GM23338 (cell line): ENCODE results near the gene COL15A1. TPM values are rescaled to one million over a fixed set of nuclear protein-coding genes. Genes with fewer than 3 reads are reported as not detected.

Experiments
- ATAC-seq: fragments of 200-7000 bp; cut with Tn5 transposase; 3 replicates; pipeline ENCODE4 v1.9.1; 2020
- DNase-seq: peaks from one replicate; pipeline ENCODE4 v3.0.0-alpha.2; 2015; ENCODE audit warnings: low spot score
- H2AFZ ChIP-seq: fragments of 200-600 bp; sonication (generic); 2 replicates; pipeline ENCODE4 v1.8.0; 2016; ENCODE audit warnings: antibody characterized with exemption, mild to moderate bottlenecking, moderate library complexity
- H3F3A ChIP-seq: fragments of 200-600 bp; sonication (generic); replicated peaks from 2 replicates; pipeline ENCODE4 v1.8.0; 2017; ENCODE audit warnings: antibody characterized with exemption, mixed run types, low read depth
- H3K27ac ChIP-seq: fragments of 200-600 bp; sonication (generic); 2 replicates; pipeline ENCODE4 v1.6.1; 2016; ENCODE audit warnings: low read depth
- H3K27me3 ChIP-seq: fragments of 200-600 bp; sonication (generic); 2 replicates; pipeline ENCODE4 v1.8.0; 2016; ENCODE audit warnings: mild to moderate bottlenecking, mixed run types, moderate library complexity; ENCODE audit not compliant: insufficient read depth
- H3K36me3 ChIP-seq: fragments of 200-600 bp; sonication (generic); 2 replicates; pipeline ENCODE4 v1.8.0; 2016; ENCODE audit warnings: mild to moderate bottlenecking; ENCODE audit not compliant: insufficient read depth
- H3K4me1 ChIP-seq: fragments of 200-600 bp; sonication (generic); 2 replicates; pipeline ENCODE4 v1.8.0; 2016; ENCODE audit warnings: mild to moderate bottlenecking, moderate library complexity; ENCODE audit not compliant: insufficient read depth
- H3K4me2 ChIP-seq: fragments of 200-600 bp; sonication (generic); 2 replicates; pipeline ENCODE4 v1.7.1; 2017; ENCODE audit warnings: mixed run types
- H3K4me3 ChIP-seq: fragments of 200-600 bp; sonication (generic); 2 replicates; pipeline ENCODE4 v1.6.1; 2016; ENCODE audit warnings: mixed run types
- H3K79me2 ChIP-seq: fragments of 200-600 bp; sonication (generic); replicated peaks from 2 replicates; pipeline ENCODE4 v1.8.0; 2017; ENCODE audit warnings: mild to moderate bottlenecking; ENCODE audit not compliant: insufficient read depth
- H3K9me2 ChIP-seq: fragments of 200-600 bp; sonication (generic); 2 replicates; pipeline ENCODE4 v1.8.0; 2017; ENCODE audit not compliant: insufficient read depth
- H4K20me1 ChIP-seq: fragments of 200-600 bp; sonication (generic); replicated peaks from 2 replicates; pipeline ENCODE4 v1.8.0; 2017; ENCODE audit warnings: mild to moderate bottlenecking; ENCODE audit not compliant: insufficient read depth
- H3K27ac Mint-ChIP-seq: 2 replicates; pipeline ENCODE4 v1.8.0; 2020; ENCODE audit warnings: inconsistent platforms, mild to moderate bottlenecking, moderate library complexity, mixed read lengths
- H3K27me3 Mint-ChIP-seq: 3 replicates; pipeline ENCODE4 v1.8.0; 2022; ENCODE audit warnings: low read depth, mild to moderate bottlenecking, moderate library complexity, mixed read lengths, inconsistent platforms; ENCODE audit not compliant: insufficient read depth, poor library complexity
- H3K36me3 Mint-ChIP-seq: 3 replicates; pipeline ENCODE4 v1.8.0; 2021; ENCODE audit warnings: low read depth, mild to moderate bottlenecking, inconsistent platforms, moderate library complexity, mixed read lengths
- H3K4me1 Mint-ChIP-seq: 3 replicates; pipeline ENCODE4 v1.8.0; 2020; ENCODE audit warnings: mild to moderate bottlenecking, inconsistent platforms, mixed read lengths
- H3K4me3 Mint-ChIP-seq: 3 replicates; pipeline ENCODE4 v1.8.0; 2021; ENCODE audit warnings: moderate library complexity, mild to moderate bottlenecking, inconsistent platforms, mixed read lengths
- H3K9me3 Mint-ChIP-seq: 3 replicates; pipeline ENCODE4 v1.8.0; 2020; ENCODE audit warnings: moderate library complexity, mild to moderate bottlenecking, inconsistent platforms, mixed read lengths
- CREB1 ChIP-seq: fragments of 250-450 bp; sonication (Bioruptor Pico); IDR thresholded peaks from 2 replicates; pipeline ENCODE4 v1.5.0; 2020; ENCODE audit warnings: low read depth, mild to moderate bottlenecking, moderate library complexity
- EZH2 ChIP-seq: fragments of 200-600 bp; sonication (generic); IDR thresholded peaks from one replicate; pipeline ENCODE4 v1.8.0; 2017; ENCODE audit warnings: antibody characterized with exemption, mild to moderate bottlenecking, low read depth; ENCODE audit not compliant: unreplicated experiment
- EZH2phosphoT487 ChIP-seq: fragments of 200-600 bp; sonication (generic); IDR thresholded peaks from one replicate; pipeline ENCODE4 v1.8.1; 2018; ENCODE audit warnings: antibody characterized with exemption; ENCODE audit not compliant: unreplicated experiment
- JUNB ChIP-seq: IDR thresholded peaks from one replicate; pipeline ENCODE4 v1.6.1; 2016; ENCODE audit warnings: antibody characterized with exemption; ENCODE audit not compliant: unreplicated experiment
- POLR2AphosphoS5 ChIP-seq: IDR thresholded peaks from 2 replicates; pipeline ENCODE4 v1.6.1; 2016; ENCODE audit warnings: antibody characterized with exemption, low read depth
- STAT1 ChIP-seq: IDR thresholded peaks from one replicate; pipeline ENCODE4 v1.6.1; 2016; ENCODE audit warnings: antibody characterized with exemption; ENCODE audit not compliant: unreplicated experiment
- polyA plus RNA-seq: library from polyadenylated mRNA; unstranded; fragments of >200 nt; fragmentation: Nextera tagmentation; extraction: Ambion mirVana; gene quantifications from 2 replicates; pipeline ENCODE4 v1.2.1, GENCODE V29; 2016
- total RNA-seq: library from RNA; depleted of rRNA; stranded (reverse); fragments of >200 nt; shearing (Covaris generic); gene quantifications from 2 replicates; pipeline ENCODE4 v1.2.3, GENCODE V29; 2014
- TF ChIP-seq, protein P1 (sequence below): fragments of 250-450 bp; sonication (Bioruptor Pico); IDR thresholded peaks from 2 replicates; pipeline ENCODE4 v1.5.0; 2020; ENCODE audit warnings: mild to moderate bottlenecking, moderate library complexity
- TF ChIP-seq, protein P2 (sequence below), 2 experiments: fragments of 200-600 bp in 1 of 2; sonication (generic) in 1 of 2; conservative IDR thresholded peaks; 2 replicates each; pipeline versions ENCODE4 v1.5.1 to v1.6.1; 2016 to 2017; ENCODE audit warnings: antibody characterized with exemption in 2 of 2, low read depth in 2 of 2, mild to moderate bottlenecking in 2 of 2, moderate library complexity in 1 of 2

COL15A1 gene
- total and polyA plus RNA-seq, 2 experiments from 2014 or later: 0.17 to 0.18 TPM

DNA sequence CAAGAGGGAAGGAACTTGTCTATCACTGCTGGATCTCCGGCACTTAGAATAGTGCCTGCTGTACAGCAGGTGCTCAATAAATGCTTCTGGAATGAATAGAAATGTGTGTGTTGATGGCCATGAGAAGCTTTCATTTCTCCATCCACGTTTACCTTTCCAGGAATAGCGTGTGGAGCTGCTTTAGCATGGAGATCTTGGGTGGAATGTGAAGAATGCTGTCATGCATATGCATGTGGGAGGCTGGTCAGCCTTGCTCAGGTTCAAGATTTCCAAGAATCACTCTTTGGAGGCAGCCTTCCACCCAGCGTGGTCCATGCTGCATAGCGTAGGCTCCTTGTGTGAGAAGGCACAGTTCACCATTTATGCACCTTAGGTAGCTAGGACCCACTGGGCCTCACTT is 19.2 kb downstream of the COL15A1 start:
- H3K36me3 Mint-ChIP-seq: no peaks in the 10 kb centered on the region
- Histone ChIP-seq H3K9me2 (peaks cover 12% of the 10 kb centered on the region), H3K4me1 (peaks cover 10% of the 10 kb centered on the region), H3K79me2 (no peaks in the 10 kb centered on the region), H3K27ac (no peak overlapping the region), H3K27me3 (no peaks in the 10 kb centered on the region), H4K20me1 (no peaks in the 10 kb centered on the region), H3F3A (no peaks in the 10 kb centered on the region), H3K36me3 (no peaks in the 10 kb centered on the region), H2AFZ (no peak overlapping the region), H3K4me2 (0 out of 2 replicates have a peak overlapping the region, but pooled peaks have one; percentile 30), H3K4me3 (no peak overlapping the region)
- ATAC-seq: peak; percentile 90
- no peak overlapping the region for H3K4me3 Mint-ChIP-seq
- no peak for TF ChIP-seq POLR2AphosphoS5
- TF ChIP-seq, protein P1, sequence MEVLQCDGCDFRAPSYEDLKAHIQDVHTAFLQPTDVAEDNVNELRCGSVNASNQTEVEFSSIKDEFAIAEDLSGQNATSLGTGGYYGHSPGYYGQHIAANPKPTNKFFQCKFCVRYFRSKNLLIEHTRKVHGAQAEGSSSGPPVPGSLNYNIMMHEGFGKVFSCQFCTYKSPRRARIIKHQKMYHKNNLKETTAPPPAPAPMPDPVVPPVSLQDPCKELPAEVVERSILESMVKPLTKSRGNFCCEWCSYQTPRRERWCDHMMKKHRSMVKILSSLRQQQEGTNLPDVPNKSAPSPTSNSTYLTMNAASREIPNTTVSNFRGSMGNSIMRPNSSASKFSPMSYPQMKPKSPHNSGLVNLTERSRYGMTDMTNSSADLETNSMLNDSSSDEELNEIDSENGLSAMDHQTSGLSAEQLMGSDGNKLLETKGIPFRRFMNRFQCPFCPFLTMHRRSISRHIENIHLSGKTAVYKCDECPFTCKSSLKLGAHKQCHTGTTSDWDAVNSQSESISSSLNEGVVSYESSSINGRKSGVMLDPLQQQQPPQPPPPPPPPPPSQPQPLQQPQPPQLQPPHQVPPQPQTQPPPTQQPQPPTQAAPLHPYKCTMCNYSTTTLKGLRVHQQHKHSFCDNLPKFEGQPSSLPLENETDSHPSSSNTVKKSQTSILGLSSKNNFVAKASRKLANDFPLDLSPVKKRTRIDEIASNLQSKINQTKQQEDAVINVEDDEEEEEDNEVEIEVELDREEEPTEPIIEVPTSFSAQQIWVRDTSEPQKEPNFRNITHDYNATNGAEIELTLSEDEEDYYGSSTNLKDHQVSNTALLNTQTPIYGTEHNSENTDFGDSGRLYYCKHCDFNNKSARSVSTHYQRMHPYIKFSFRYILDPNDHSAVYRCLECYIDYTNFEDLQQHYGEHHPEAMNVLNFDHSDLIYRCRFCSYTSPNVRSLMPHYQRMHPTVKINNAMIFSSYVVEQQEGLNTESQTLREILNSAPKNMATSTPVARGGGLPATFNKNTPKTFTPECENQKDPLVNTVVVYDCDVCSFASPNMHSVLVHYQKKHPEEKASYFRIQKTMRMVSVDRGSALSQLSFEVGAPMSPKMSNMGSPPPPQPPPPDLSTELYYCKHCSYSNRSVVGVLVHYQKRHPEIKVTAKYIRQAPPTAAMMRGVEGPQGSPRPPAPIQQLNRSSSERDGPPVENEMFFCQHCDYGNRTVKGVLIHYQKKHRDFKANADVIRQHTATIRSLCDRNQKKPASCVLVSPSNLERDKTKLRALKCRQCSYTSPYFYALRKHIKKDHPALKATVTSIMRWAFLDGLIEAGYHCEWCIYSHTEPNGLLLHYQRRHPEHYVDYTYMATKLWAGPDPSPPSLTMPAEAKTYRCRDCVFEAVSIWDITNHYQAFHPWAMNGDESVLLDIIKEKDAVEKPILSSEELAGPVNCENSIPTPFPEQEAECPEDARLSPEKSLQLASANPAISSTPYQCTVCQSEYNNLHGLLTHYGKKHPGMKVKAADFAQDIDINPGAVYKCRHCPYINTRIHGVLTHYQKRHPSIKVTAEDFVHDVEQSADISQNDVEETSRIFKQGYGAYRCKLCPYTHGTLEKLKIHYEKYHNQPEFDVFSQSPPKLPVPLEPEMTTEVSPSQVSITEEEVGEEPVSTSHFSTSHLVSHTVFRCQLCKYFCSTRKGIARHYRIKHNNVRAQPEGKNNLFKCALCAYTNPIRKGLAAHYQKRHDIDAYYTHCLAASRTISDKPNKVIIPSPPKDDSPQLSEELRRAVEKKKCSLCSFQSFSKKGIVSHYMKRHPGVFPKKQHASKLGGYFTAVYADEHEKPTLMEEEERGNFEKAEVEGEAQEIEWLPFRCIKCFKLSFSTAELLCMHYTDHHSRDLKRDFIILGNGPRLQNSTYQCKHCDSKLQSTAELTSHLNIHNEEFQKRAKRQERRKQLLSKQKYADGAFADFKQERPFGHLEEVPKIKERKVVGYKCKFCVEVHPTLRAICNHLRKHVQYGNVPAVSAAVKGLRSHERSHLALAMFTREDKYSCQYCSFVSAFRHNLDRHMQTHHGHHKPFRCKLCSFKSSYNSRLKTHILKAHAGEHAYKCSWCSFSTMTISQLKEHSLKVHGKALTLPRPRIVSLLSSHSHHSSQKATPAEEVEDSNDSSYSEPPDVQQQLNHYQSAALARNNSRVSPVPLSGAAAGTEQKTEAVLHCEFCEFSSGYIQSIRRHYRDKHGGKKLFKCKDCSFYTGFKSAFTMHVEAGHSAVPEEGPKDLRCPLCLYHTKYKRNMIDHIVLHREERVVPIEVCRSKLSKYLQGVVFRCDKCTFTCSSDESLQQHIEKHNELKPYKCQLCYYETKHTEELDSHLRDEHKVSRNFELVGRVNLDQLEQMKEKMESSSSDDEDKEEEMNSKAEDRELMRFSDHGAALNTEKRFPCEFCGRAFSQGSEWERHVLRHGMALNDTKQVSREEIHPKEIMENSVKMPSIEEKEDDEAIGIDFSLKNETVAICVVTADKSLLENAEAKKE (CRISPR knock-in tag): peak; percentile 96
- TF ChIP-seq JUNB: no peak
- TF ChIP-seq, protein P2, sequence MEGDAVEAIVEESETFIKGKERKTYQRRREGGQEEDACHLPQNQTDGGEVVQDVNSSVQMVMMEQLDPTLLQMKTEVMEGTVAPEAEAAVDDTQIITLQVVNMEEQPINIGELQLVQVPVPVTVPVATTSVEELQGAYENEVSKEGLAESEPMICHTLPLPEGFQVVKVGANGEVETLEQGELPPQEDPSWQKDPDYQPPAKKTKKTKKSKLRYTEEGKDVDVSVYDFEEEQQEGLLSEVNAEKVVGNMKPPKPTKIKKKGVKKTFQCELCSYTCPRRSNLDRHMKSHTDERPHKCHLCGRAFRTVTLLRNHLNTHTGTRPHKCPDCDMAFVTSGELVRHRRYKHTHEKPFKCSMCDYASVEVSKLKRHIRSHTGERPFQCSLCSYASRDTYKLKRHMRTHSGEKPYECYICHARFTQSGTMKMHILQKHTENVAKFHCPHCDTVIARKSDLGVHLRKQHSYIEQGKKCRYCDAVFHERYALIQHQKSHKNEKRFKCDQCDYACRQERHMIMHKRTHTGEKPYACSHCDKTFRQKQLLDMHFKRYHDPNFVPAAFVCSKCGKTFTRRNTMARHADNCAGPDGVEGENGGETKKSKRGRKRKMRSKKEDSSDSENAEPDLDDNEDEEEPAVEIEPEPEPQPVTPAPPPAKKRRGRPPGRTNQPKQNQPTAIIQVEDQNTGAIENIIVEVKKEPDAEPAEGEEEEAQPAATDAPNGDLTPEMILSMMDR (conservative IDR thresholded peaks at IDR 0.05; ENCODE audit: low read depth in 2 of 2): no peak
- TF ChIP-seq CREB1: no peak
- TF ChIP-seq STAT1: no peak
- no peak for TF ChIP-seq EZH2phosphoT487
- no peak for TF ChIP-seq EZH2
- peaks cover 21% of the 10 kb centered on the region for H3K4me1 Mint-ChIP-seq
- H3K9me3 Mint-ChIP-seq: peaks cover 4% of the 10 kb centered on the region; the same call in 2 of the 3 replicates
- H3K27ac Mint-ChIP-seq: no peak overlapping the region
- DNase-seq: peak; percentile 73
- H3K27me3 Mint-ChIP-seq: peaks cover 8% of the 10 kb centered on the region
